OCI-M2 (cell line): ENCODE data around the gene EBF4.
"Not testable (repeated sequence)": the region's sequence is repeated elsewhere in the genome, so short reads cannot be mapped to it uniquely, and the experiment has no call there.

Experiments
- DNase-seq: peaks from one replicate; lab custom pipeline; 2025; ENCODE audit not compliant: unreplicated experiment; lab: John Stamatoyannopoulos, UW

Gene EBF4

DNA sequence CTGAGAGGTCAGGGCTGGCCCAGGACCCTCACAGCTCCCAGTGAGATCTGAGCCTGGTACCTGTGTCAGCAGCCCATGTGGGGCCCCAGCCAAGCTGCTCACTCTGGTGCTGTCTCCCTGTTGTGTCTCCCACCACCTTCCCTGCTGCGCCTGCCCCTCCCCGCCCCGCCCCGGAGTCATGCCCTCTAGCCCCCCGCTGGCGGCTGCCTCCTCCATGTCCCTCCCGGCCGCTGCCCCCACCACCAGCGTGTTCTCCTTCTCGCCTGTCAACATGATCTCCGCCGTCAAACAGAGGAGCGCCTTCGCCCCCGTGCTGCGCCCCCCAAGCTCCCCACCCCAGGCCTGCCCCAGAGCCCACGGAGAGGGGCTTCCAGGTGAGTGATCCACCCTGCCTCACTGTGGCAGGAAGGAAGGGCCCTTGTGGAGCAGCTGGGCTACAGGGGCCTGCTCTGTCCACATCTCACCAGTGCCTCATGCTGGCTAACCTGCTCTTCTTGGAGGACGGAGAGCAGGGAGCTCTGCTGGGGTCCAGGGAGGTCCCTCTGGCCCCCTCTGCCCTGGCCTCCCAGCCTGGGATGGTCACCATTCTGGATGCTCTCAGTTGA, 63.0 kb downstream of the EBF4 start:
- no peak for DNase-seq

DNA sequence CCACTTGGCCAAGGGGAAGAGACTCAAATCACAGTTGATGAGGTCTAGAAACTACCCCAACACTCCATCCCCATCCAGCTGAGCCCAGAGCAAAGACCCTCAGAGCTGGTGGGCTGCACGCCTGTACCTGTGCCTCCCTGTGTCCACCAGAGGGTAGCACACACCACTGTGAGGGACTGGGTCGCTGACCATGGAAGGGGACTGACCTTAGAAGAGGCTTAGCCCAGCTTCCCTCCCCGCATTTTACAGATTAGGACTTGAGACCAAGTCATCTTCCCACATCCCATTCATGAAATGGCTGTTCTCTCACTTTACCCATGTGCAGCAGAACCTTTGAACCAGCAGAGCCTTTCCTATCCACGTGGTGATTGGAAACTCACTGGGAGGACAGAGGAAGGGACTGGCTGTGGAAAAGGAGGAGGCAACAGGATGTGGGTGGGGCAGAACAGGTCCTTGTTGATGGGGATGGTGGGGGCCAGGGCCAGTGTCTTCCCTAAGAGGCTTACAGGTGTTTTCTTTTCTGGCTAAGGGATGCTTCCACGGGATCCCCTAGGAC, 63.6 kb downstream of the EBF4 start:
- DNase-seq: no peak

DNA sequence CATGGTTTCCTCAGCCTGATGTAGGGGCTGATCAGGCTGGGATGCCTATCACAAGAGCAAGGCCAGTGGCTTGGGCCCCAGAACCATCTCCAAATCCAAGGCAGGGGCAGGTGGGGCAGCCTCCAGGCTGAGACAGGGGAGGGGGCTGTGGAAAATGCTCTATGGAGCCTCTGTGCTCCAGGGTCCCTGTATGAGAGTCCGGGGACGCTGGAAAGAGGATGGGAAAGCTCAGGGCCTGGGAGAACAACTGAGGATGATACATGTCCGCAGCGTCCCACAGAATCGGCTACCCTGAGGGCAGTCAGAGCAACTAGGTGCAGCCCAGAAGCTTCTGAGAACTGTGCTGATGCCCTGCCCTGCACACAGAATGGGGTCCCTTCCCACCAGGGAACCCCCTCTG, 64.4 kb downstream of the EBF4 start:
- DNase-seq: no peak

DNA sequence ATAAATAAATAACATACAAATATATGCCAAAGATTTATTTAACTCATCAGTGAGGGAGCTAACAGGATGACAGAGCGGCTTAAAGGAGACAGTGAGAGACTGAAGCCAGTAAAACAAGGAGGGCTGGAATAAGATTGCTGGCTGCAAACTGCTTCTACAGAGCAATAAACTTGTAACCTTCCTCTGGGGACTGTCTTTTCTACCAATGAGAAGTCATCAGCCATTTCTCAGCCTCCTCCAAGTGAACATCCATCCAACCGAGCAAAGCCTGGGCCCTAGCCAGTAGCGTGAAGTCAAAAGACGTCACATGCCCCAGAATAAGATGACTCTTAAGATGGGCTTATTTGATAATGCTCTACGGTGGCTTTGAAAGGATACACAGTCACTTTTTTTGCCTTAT, 65.4 kb downstream of the EBF4 start:
- no peak for DNase-seq

DNA sequence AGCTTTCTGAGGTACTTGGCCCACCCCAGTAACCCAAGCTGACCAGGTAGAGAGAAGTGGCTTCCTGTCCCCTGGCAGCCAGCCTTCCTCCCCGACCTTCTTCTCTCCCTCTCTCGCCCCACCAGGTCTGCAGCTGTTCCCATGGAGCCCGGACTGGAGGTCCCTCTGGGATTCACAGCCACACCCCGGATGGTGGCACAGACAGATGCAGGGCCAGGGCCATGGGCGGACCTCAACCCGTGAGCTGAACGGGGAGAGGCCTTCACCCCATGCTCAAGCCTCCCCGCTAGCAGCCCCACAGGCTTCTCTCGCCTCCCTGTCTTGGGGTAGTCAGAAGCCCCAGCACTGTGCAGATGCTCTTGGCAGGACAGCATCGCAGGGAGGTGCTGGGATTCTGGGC, 66.6 kb downstream of the EBF4 start:
- no peak for DNase-seq

DNA sequence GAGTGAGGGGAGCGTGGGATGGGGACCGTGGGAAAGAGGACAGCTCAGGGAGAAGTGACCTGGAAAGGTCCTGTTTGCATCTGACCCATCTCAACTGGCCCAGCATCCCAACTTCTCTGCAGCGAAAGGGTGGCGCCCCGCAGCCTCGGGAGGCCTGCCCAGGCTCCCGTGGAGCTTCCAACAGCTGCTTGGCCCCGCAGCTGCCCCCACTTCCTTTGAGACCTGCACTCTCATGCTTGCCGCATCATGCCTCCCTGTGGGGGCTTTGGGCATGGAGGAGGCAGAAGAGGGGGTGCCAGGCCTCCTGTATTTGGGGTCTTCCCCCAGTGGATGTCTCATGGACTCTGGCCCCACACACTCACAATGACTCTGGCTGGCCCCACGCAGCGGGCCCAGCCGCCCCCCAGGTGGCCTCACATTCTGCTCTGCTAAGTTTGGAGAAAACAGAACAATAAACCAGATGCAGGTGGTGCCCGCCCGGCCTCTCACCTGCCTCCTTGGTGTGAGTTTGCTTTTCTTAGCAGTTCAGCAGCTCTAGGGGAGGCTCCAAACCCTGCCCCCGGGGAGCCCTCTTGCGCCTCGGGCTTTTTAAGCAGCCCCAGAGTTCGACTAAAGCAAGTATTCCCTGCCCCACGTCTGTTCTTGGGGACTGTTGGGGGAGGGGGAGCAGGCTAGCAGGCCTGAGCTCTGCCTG, 67.2 kb downstream of the EBF4 start:
- DNase-seq: no peak

GRCh38 chr20:2760297-2760951, 67.8 kb downstream of the EBF4 start:
- DNase-seq: no peak

DNA sequence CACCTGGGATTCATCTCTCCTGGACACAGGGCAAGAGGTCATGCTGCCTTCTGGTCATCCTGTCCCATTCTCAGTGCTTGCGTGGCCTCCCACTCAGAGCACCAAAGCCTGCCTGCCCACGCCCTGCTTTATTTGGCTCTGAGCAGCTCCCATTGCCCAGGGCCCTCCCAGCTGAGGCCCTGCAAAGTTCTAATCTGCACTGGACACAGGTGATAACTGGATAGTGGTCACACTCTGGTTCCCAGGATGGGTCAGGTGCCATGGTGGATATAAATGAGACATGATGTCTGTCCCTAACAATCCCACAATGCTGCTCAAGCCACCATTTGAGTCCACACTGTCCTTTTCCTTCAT, 68.3 kb downstream of the EBF4 start:
- no peak for DNase-seq

DNA sequence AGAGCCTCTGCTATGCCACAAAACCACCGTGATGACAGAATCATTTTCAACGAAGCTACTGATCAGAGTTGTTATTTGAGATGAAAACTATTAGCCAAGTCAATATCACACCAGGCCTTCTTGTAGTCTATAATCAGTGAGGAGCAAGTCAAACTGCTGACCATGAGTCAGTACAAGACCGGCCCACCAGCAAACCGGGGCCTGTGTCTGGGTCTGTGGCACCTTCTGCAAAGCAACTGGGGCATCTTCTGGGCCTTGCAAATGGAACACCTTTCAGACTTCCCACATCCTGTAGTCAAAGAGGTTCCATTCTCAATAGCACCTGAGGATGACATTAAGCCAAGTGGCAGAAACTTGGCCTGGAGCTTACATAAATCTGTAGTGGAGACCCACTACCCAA, 69.3 kb downstream of the EBF4 start:
- no peak for DNase-seq

DNA sequence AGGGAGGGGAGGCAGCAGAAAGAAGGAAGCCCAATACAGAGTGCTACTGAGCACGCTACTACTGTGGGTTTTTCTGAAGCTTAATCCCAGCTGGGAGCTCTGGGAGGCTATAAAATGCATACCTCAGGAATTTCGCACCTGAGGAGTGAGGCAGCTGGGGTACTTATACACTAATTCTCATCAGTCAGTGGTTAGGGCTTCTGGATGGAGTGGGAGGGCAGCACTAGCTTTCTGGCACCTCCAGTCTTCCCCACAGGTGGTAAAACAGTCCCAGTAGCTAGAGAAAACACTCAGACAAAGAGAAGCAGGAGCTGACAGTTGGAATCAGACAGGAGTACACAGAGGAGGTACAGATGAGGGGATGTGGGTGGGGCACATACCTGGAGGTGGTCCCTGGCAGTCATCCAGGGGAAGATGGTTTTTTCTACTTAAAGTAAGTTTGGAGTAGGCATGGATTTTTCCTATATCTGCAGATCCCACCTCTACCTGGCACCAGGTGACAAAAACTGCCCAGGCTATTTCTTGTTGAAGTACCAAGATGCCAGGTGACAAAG, 70.1 kb downstream of the EBF4 start:
- DNase-seq: no peak

- DNase-seq: no peak
These were observed 70.6 kb downstream of the EBF4 start for GRCh38 chr20:2763186-2763585.

GRCh38 chr20:2767768-2768631, 75.4 kb downstream of the EBF4 start:
- no peak for DNase-seq

- no peak for DNase-seq
These were observed 76.0 kb downstream of the EBF4 start for GRCh38 chr20:2768632-2769015.

DNA sequence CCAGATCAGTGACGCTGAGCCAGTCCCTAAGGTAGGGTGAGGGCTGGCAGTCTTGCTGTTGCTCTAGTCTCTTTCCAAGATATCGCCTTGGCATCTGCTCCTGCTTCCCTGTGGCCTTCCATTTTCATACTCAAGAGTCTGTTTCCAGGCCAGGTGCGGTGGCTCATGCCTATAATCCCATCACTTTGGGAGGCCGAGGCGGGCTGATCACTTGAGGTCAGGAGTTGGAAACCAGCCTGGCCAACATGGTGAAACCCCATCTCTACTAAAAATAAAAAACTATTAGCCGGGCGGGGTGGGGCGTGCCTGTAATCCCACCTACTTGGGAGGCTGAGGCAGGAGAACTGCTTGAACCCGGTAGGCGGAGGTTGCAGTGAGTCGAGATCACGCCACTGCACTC, 77.5 kb downstream of the EBF4 start:
- DNase-seq: not testable (repeated sequence)

DNA sequence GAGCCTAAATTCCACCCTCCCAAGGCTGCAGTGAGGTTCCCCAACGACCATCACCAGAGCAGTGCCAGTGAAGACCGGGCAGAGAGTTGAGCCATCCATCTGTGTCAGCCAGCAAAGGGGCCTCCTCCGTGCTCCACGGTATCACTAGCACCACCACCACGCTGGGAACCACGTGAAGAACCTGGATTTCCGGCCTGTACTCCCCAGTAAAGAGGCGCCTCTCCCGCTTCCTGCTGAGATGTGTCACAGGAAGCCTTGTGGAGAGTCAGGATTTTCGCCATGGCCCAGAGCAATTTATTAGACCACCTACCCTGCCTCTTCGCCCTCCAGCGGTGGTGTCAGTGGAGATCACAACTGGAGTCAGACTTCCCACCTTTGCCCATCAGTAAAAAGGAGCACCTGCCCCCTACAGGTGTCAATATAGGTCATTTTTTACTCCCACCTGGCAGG, 79.1 kb downstream of the EBF4 start:
- no peak for DNase-seq

GRCh38 chr20:2773812-2774211, 81.2 kb downstream of the EBF4 start:
- DNase-seq: no peak

DNA sequence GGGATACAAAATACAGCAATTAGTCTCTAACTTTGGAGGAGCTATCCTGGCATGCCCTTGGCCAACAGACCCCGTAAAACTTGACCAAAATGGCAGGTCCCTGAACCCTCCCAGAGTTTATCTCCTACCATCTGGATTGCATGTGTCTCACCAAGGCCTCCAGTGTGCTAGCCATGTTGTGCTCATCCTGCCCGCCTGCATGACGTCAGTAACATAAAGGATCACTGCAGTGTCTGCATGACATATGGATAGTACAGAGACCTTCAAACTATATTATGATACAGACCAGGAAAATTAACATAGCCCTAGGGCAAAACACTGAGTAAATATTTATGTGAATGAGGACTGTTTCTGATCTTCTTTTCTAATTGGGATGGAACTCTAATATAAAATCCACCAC, 82.6 kb downstream of the EBF4 start:
- no peak for DNase-seq

- DNase-seq: no peak
These were observed 86.2 kb downstream of the EBF4 start for GRCh38 chr20:2778602-2779321.

DNA sequence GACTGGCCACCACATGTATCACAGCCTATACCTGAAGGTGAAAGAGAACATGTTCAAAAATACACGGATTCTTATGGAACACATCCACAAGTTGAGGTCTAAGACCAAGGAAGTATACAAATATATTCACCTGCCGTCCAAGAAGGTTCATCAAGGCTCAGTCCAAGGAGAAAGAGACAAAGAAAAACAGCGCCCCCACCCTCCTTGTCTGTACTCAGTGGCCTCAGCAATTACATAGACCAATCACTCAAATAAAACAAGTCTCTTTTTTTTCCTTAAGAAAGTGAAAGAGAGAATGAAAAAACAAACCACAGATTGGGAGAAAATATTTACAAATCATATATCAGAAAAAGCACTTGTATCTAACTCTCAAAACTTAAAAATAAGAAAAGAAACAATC, 88.4 kb downstream of the EBF4 start:
- DNase-seq: no peak

GRCh38 chr20:2783908-2784566, 91.5 kb downstream of the EBF4 start:
- DNase-seq: no peak
